ENCODE results near the gene CYTH3. TPM values are rescaled to one million over a fixed set of nuclear protein-coding genes. Genes with fewer than 3 reads are reported as not detected.

The CYTH3 gene
- total and polyA plus RNA-seq, 2 of the 8 experiments (the other 6 are each of a cell fraction or from before 2014, with no cell fraction given): 10.3 to 11.9 TPM

DNA sequence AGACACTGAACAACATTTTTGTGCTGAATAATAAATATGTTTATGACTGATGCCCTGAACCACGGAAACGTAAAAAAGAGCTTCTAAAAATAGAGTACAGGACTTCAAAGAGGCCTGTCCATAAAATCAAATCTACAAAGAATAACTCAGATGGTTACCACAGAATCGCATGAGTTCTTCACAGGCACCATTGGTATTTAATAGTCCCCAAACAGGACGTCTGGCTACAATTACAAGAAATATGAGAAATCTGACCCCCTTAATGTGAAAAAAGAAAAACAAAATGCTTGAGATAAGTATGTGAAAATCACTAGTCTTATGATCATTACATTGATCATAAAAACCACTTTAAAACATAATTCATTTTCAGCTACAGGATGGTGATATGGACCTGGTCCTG, 20.8 kb downstream of the CYTH3 start (continued):
- TF ChIP-seq EZH2 (IDR thresholded peaks at IDR 0.05; ENCODE audit: low read depth, low read length, severe bottlenecking) (no peak), SRF (IDR thresholded peaks at IDR 0.05; ENCODE audit: low read depth, low read length) (no peak)

Measured in H1 (cell line).